Gastrocnemius medialis (tissue), 4 donors: ENCODE measurements around the gene C5AR2. TPM values are rescaled to one million over a fixed set of nuclear protein-coding genes. Genes with fewer than 3 reads are reported as not detected.

ENCODE experiments used
- ATAC-seq, 2 donors: fragments of 150-250 bp; one replicate each; pipeline ENCODE4 v1.9.1; 2016
- DNase-seq, 2 donors: peaks; one replicate each; pipeline ENCODE4 v3.0.0-alpha.2; 2019
- H3K27ac ChIP-seq, 4 donors: fragments of 200-600 bp; sonication (generic); 1 replicate in 1 of 4; 2 replicates in 3 of 4; pipeline ENCODE4 v1.5.1; 2016 to 2018; ENCODE audit warnings: mild to moderate bottlenecking in 2 of 4, moderate library complexity in 1 of 4
- H3K27me3 ChIP-seq, 3 donors: fragments of 200-600 bp; sonication (generic) in 2 of 3; 1 replicate in 1 of 3; 2 replicates in 2 of 3; pipeline versions ENCODE4 v1.5.1 to v1.6.0; 2016 to 2019; ENCODE audit warnings: mild to moderate bottlenecking in 1 of 3, moderate library complexity in 1 of 3
- H3K36me3 ChIP-seq, 2 donors: fragments of 200-600 bp; sonication (generic) in 1 of 2; one replicate each; pipeline ENCODE4 v1.5.1; 2017 to 2018
- H3K4me1 ChIP-seq, 2 donors: fragments of 200-600 bp; sonication (generic) in 1 of 2; one replicate each; pipeline ENCODE4 v1.5.1; 2016 to 2017; ENCODE audit warnings: mild to moderate bottlenecking in 2 of 2
- H3K4me3 ChIP-seq, 4 donors: fragments of 200-600 bp; sonication (generic) in 3 of 4; 1 replicate in 1 of 4; 2 replicates in 3 of 4; pipeline ENCODE4 v1.5.1; 2016 to 2019; ENCODE audit warnings: mild to moderate bottlenecking in 2 of 4
- H3K9me3 ChIP-seq, 3 donors: fragments of 200-600 bp; sonication (generic) in 2 of 3; 1 replicate in 1 of 3; 2 replicates in 2 of 3; pipeline ENCODE4 v1.5.1; 2016 to 2019
- CTCF ChIP-seq, 5 experiments: fragments of 450-650 bp in 3 of 5; fragments of 200-600 bp in 2 of 5; sonication (generic) in 2 of 5; IDR thresholded peaks in 4 of 5; conservative IDR thresholded peaks in 1 of 5; 1 replicate in 4 of 5; 2 replicates in 1 of 5; pipeline ENCODE4 v1.5.1; 2016 to 2019; ENCODE audit warnings: antibody characterized with exemption in 5 of 5, mild to moderate bottlenecking in 3 of 5, moderate library complexity in 3 of 5
- POLR2A ChIP-seq, 2 donors: fragments of 450-650 bp; IDR thresholded peaks; one replicate each; pipeline ENCODE4 v1.6.1; 2017; ENCODE audit warnings: antibody characterized with exemption in 2 of 2, mild to moderate bottlenecking in 2 of 2, moderate library complexity in 2 of 2
- in situ Hi-C, 4 donors: fragments of 200-750 bp; cut with MboI; loops; one replicate each; pipeline versions ENCODE4 v1.15.0 to v1.8.0; 2017; ENCODE audit warnings: low sequenced_read_pairs in 4 of 4
- intact Hi-C: fragments of 100-400 bp; cut with DNase I; formaldehyde crosslinking; loops from one replicate; pipeline ENCODE4 v1.15.1; 2023; ENCODE audit warnings: low total_unique reads
- total RNA-seq, 4 donors: library from RNA; depleted of rRNA; stranded (reverse); fragments of >200 nt; gene quantifications; one replicate each; pipeline versions ENCODE4 v1.1.0 to v1.2.3, GENCODE V29; 2016

The C5AR2 gene
- total RNA-seq, 4 donors from 2014 or later = 0.15 to 0.97 (median 0.32) TPM

- ATAC-seq (no peak), DNase-seq (peak in 1 of 2 donors; percentile 16)
- Histone ChIP-seq H3K9me3 (no peaks in the 10 kb centered on the region), H3K27ac (peak within 1 kb of the TSS in 1 of 4 donors; percentile 36), H3K27me3 (peaks cover 4 to 25% (median 13%) of the 10 kb centered on the region in 3 donors), H3K36me3 (no peaks in the 10 kb centered on the region), H3K4me3 (peak within 1 kb of the TSS in 1 of 4 donors; percentile 14), H3K4me1 (peaks cover 0 to 4% of the 10 kb centered on the region in 2 donors)
- intact Hi-C loops = no loop called here
- TF ChIP-seq POLR2A (IDR thresholded peaks at IDR 0.05) (peak; percentile 14 to 42), CTCF (IDR thresholded peaks at IDR 0.05 in 4 of 5, conservative IDR thresholded peaks at IDR 0.05 in 1 of 5) (no peak)
- in situ Hi-C loops = no loop called here
Measured at GRCh38 chr19:47309608-47310007, 22.4 kb upstream of the C5AR2 start, which contains the start of gene C5AR1. TSS of gene C5AR1 (plus strand) at chr19:47309861. CDS start at chr19:47309896, 35 bp downstream.

GRCh38 chr19:47310323-47310722 lies 21.7 kb upstream of the C5AR2 start:
- intact Hi-C loops = no loop called here
- H3K4me3 ChIP-seq = peak overlapping the region in 1 of 4 donors; percentile 14
- no peaks in the 10 kb centered on the region for H3K9me3 ChIP-seq
- in situ Hi-C loops = no loop called here
- DNase-seq (no peak), ATAC-seq (no peak)
- peaks cover 0 to 4% of the 10 kb centered on the region in 2 donors for H3K4me1 ChIP-seq
- peak overlapping the region in 1 of 4 donors; percentile 36 for H3K27ac ChIP-seq
- TF ChIP-seq CTCF (IDR thresholded peaks at IDR 0.05 in 4 of 5, conservative IDR thresholded peaks at IDR 0.05 in 1 of 5) (no peak), POLR2A (IDR thresholded peaks at IDR 0.05) (no peak)
- peaks cover 4 to 25% (median 13%) of the 10 kb centered on the region in 3 donors for H3K27me3 ChIP-seq
- no peaks in the 10 kb centered on the region for H3K36me3 ChIP-seq

GRCh38 chr19:47310819-47311218 lies 21.2 kb upstream of the C5AR2 start:
- H3K27ac ChIP-seq = peak overlapping the region in 1 of 4 donors; percentile 36
- no peaks in the 10 kb centered on the region for H3K4me1 ChIP-seq
- peaks cover 4 to 25% (median 13%) of the 10 kb centered on the region in 3 donors for H3K27me3 ChIP-seq
- H3K9me3 ChIP-seq = no peaks in the 10 kb centered on the region
- DNase-seq (no peak), ATAC-seq (no peak)
- no peaks in the 10 kb centered on the region for H3K36me3 ChIP-seq
- intact Hi-C loops = no loop called here
- in situ Hi-C loops = no loop called here
- no peak for TF ChIP-seq CTCF (IDR thresholded peaks at IDR 0.05 in 4 of 5, conservative IDR thresholded peaks at IDR 0.05 in 1 of 5)
- TF ChIP-seq POLR2A (IDR thresholded peaks at IDR 0.05) = no peak
- peak overlapping the region in 1 of 4 donors; percentile 14 for H3K4me3 ChIP-seq

GRCh38 chr19:47312366-47313006 lies 19.5 kb upstream of the C5AR2 start:
- Histone ChIP-seq H3K9me3 (no peaks in the 10 kb centered on the region), H3K36me3 (no peaks in the 10 kb centered on the region), H3K27ac (no peak overlapping the region), H3K27me3 (peaks cover 4 to 31% (median 20%) of the 10 kb centered on the region in 3 donors), H3K4me1 (no peaks in the 10 kb centered on the region), H3K4me3 (no peak overlapping the region)
- no peak for DNase-seq
- TF ChIP-seq POLR2A (IDR thresholded peaks at IDR 0.05) (no peak), CTCF (IDR thresholded peaks at IDR 0.05 in 4 of 5, conservative IDR thresholded peaks at IDR 0.05 in 1 of 5) (no peak)
- no peak for ATAC-seq
- in situ Hi-C loops (no loop called here), intact Hi-C loops (no loop called here)
